NCI-H446 treated with DMSO at 0.1 percent for 48 hours (cell line): ENCODE results near the gene PPRC1.
"Not testable (repeated sequence)": the region's sequence is repeated elsewhere in the genome, so short reads cannot be mapped to it uniquely, and the experiment has no call there.

Experiments
- DNase-seq: peaks from one replicate; lab custom pipeline; 2025; lab: John Stamatoyannopoulos, UW

PPRC1 gene

GRCh38 chr10:102150970-102151773 is 18.3 kb downstream of the PPRC1 start:
- no peak for DNase-seq

GRCh38 chr10:102151774-102152544 is 19.1 kb downstream of the PPRC1 start, which contains the start of gene NOLC1:
Gene NOLC1 (plus strand): TSS chr10:102152389. CDS start chr10:102152411, 22 bp downstream.
- peak; percentile 94 for DNase-seq

- no peak for DNase-seq
These were observed 19.7 kb downstream of the PPRC1 start for GRCh38 chr10:102152545-102152890.

GRCh38 chr10:102153093-102153620 is 20.3 kb downstream of the PPRC1 start:
- no peak for DNase-seq

GRCh38 chr10:102154466-102155116 is 21.8 kb downstream of the PPRC1 start:
- no peak for DNase-seq

- DNase-seq, result no peak
These were observed 24.4 kb downstream of the PPRC1 start for GRCh38 chr10:102157224-102157623.

- DNase-seq, result no peak
These were observed 26.3 kb downstream of the PPRC1 start for GRCh38 chr10:102159051-102159597.

GRCh38 chr10:102159831-102160230 is 27.0 kb downstream of the PPRC1 start:
- DNase-seq, result no peak

GRCh38 chr10:102163342-102163989 is 30.6 kb downstream of the PPRC1 start:
- DNase-seq, result no peak

GRCh38 chr10:102167861-102168260 is 35.0 kb downstream of the PPRC1 start:
- no peak for DNase-seq

GRCh38 chr10:102170602-102171001 is 37.8 kb downstream of the PPRC1 start:
- DNase-seq, result no peak

- DNase-seq, result no peak
These were observed 39.4 kb downstream of the PPRC1 start for GRCh38 chr10:102172288-102172687.

GRCh38 chr10:102175415-102175814 is 42.6 kb downstream of the PPRC1 start:
- no peak for DNase-seq

- no peak for DNase-seq
These were observed 51.8 kb downstream of the PPRC1 start for GRCh38 chr10:102184606-102185005.

- no peak for DNase-seq
These were observed 52.4 kb downstream of the PPRC1 start for GRCh38 chr10:102185272-102185671.

GRCh38 chr10:102185811-102186527 is 53.1 kb downstream of the PPRC1 start:
- no peak for DNase-seq

GRCh38 chr10:102188298-102188940 is 55.6 kb downstream of the PPRC1 start:
- DNase-seq, result no peak

- not testable (repeated sequence) for DNase-seq
These were observed 56.4 kb downstream of the PPRC1 start for GRCh38 chr10:102188941-102189898.

- no peak for DNase-seq
These were observed 59.1 kb downstream of the PPRC1 start for GRCh38 chr10:102191956-102192355.
